Globus pallidus (tissue), 1 donor: ENCODE measurements around the gene CNMD.
"Not testable (repeated sequence)": the region's sequence is repeated elsewhere in the genome, so short reads cannot be mapped to it uniquely, and the experiment has no call there.

Experiments used
- DNase-seq: peaks from one replicate; pipeline ENCODE4 v3.0.0-alpha.2; 2015; ENCODE audit warnings: low spot score

Gene CNMD

GRCh38 chr13:52744842-52745375 is 5.3 kb upstream of the CNMD start:
- DNase-seq, result no peak

GRCh38 chr13:52743988-52744387 is 4.4 kb upstream of the CNMD start:
- no peak for DNase-seq

- DNase-seq, result no peak
Observed at GRCh38 chr13:52743569-52743968, 3.9 kb upstream of the CNMD start.

GRCh38 chr13:52738719-52739467 is 727 bp downstream of the CNMD start:
- DNase-seq, result peak; percentile 66

GRCh38 chr13:52737965-52738364 is 1.7 kb downstream of the CNMD start:
- peak; percentile 63 for DNase-seq

GRCh38 chr13:52737451-52737850 is 2.2 kb downstream of the CNMD start:
- no peak for DNase-seq

GRCh38 chr13:52736891-52737290 is 2.7 kb downstream of the CNMD start:
- DNase-seq, result no peak

- no peak for DNase-seq
Observed at GRCh38 chr13:52734075-52734623, 5.5 kb downstream of the CNMD start.

- DNase-seq, result no peak
Observed at GRCh38 chr13:52726258-52726657, 13.4 kb downstream of the CNMD start.

- no peak for DNase-seq
Observed at GRCh38 chr13:52725302-52725701, 14.3 kb downstream of the CNMD start.

GRCh38 chr13:52723181-52723580 is 16.4 kb downstream of the CNMD start:
- DNase-seq, result no peak

- not testable (repeated sequence) for DNase-seq
Observed at GRCh38 chr13:52721356-52721755, 18.3 kb downstream of the CNMD start.

- DNase-seq, result not testable (repeated sequence)
Observed at GRCh38 chr13:52720904-52721303, 18.7 kb downstream of the CNMD start.

GRCh38 chr13:52713894-52714293 is 25.7 kb downstream of the CNMD start:
- peak; percentile 31 for DNase-seq

- DNase-seq, result no peak
Observed at GRCh38 chr13:52712385-52712784, 27.2 kb downstream of the CNMD start.

- no peak for DNase-seq
Observed at GRCh38 chr13:52711286-52711685, 28.3 kb downstream of the CNMD start.

- DNase-seq, result not testable (repeated sequence)
Observed at GRCh38 chr13:52708266-52708665, 31.4 kb downstream of the CNMD start.

- no peak for DNase-seq
Observed at GRCh38 chr13:52707375-52707774, 32.2 kb downstream of the CNMD start.

- DNase-seq, result no peak
Observed at GRCh38 chr13:52706081-52706480, 33.5 kb downstream of the CNMD start.

GRCh38 chr13:52703482-52703881 is 36.1 kb downstream of the CNMD start:
- DNase-seq, result no peak

GRCh38 chr13:52701728-52702465 is 37.7 kb downstream of the CNMD start:
- no peak for DNase-seq

GRCh38 chr13:52696566-52696965 is 43.1 kb downstream of the CNMD start:
- no peak for DNase-seq

- no peak for DNase-seq
Observed at GRCh38 chr13:52695856-52696255, 43.8 kb downstream of the CNMD start.
